Measurements from ENCODE around the gene MYO3B. TPM values are rescaled to one million over a fixed set of nuclear protein-coding genes. Genes with fewer than 3 reads are reported as not detected.

Gene MYO3B
- total RNA-seq, 1 experiment from 2014 or later, result 0.50 TPM

GRCh38 chr2:170354388-170354787 is 176.4 kb downstream of the MYO3B start:
- POLR2A ChIA-PET, result no interaction called here
- CTCF ChIA-PET, result interaction anchor here (0.6 to 1.0 kb wide), 2 partner anchors 69 to 118 kb away, joined by 3 read pairs; no protein-coding TSS in a partner anchor
- DNase-seq (ENCODE audit: low spot score) (no peak), ATAC-seq (peak; percentile 83)
- TF ChIP-seq ZNF263 (CRISPR knock-in tag; IDR thresholded peaks at IDR 0.05; ENCODE audit: low read depth), result no peak
- TF ChIP-seq CDX4 (CRISPR knock-in tag; IDR thresholded peaks at IDR 0.05; ENCODE audit: borderline replicate concordance), result no peak
- TF ChIP-seq MYBL2 (CRISPR knock-in tag; IDR thresholded peaks at IDR 0.05), result no peak
- TF ChIP-seq ERG (CRISPR knock-in tag; IDR thresholded peaks at IDR 0.05), result no peak
- no peak for TF ChIP-seq SP1 (CRISPR knock-in tag; conservative IDR thresholded peaks at IDR 0.05)
- no peak for TF ChIP-seq ZNF671 (CRISPR knock-in tag; IDR thresholded peaks at IDR 0.05)
- no peak for TF ChIP-seq ZNF138 (CRISPR knock-in tag; conservative IDR thresholded peaks at IDR 0.05)
- TF ChIP-seq SMAD3 (CRISPR knock-in tag; IDR thresholded peaks at IDR 0.05; ENCODE audit: borderline replicate concordance), result no peak
- TF ChIP-seq RELA (CRISPR knock-in tag; IDR thresholded peaks at IDR 0.05; ENCODE audit: borderline replicate concordance), result no peak
- no peak for TF ChIP-seq MXD4 (CRISPR knock-in tag; IDR thresholded peaks at IDR 0.05; ENCODE audit: borderline replicate concordance)
- no peak for TF ChIP-seq CBFB (CRISPR knock-in tag; IDR thresholded peaks at IDR 0.05; ENCODE audit: low read depth)
- no peak for TF ChIP-seq KAT7 (CRISPR knock-in tag; IDR thresholded peaks at IDR 0.05; ENCODE audit: borderline replicate concordance)
- no peak for TF ChIP-seq E2F5 (CRISPR knock-in tag; IDR thresholded peaks at IDR 0.05)
- TF ChIP-seq FOXK1 (CRISPR knock-in tag; IDR thresholded peaks at IDR 0.05), result no peak
- TF ChIP-seq MAX (CRISPR knock-in tag; IDR thresholded peaks at IDR 0.05), result no peak
- no peak for TF ChIP-seq CREM (CRISPR knock-in tag; IDR thresholded peaks at IDR 0.05)
- no peak for TF ChIP-seq ZNF396 (CRISPR knock-in tag; IDR thresholded peaks at IDR 0.05; ENCODE audit: borderline replicate concordance)
- TF ChIP-seq ZNF219 (CRISPR knock-in tag; IDR thresholded peaks at IDR 0.05; ENCODE audit: borderline replicate concordance), result no peak
- H3K27me3 Mint-ChIP-seq (ENCODE audit: low read depth), result peaks cover 13% of the 10 kb centered on the region
- H3K4me3 Mint-ChIP-seq, result no peak overlapping the region
- no peaks in the 10 kb centered on the region for H3K36me3 Mint-ChIP-seq
- peaks cover 51% of the 10 kb centered on the region for H3K4me1 Mint-ChIP-seq
- H3K9me3 Mint-ChIP-seq, result no peaks in the 10 kb centered on the region
- peak overlapping the region; percentile 54 for H3K27ac Mint-ChIP-seq

GRCh38 chr2:170354855-170355780 is 177.2 kb downstream of the MYO3B start:
- Mint-ChIP-seq H3K27me3 (ENCODE audit: low read depth) (peaks cover 13% of the 10 kb centered on the region), H3K9me3 (no peaks in the 10 kb centered on the region), H3K36me3 (no peaks in the 10 kb centered on the region), H3K4me1 (peaks cover 51% of the 10 kb centered on the region), H3K27ac (no peak overlapping the region), H3K4me3 (no peak overlapping the region)
- TF ChIP-seq CTCF (IDR thresholded peaks at IDR 0.05), result no peak
- DNase-seq (ENCODE audit: low spot score), result no peak
- ATAC-seq, result no peak
- ChIA-PET CTCF (interaction anchor here (0.6 kb wide), 1 partner anchor 70 kb away, joined by 3 read pairs; no protein-coding TSS in a partner anchor), POLR2A (no interaction called here)

All from WTC11 (cell line).